Thoracic aorta (tissue), 2 donors: ENCODE data around the gene TBL1XR1. TPM values are rescaled to one million over a fixed set of nuclear protein-coding genes. Genes with fewer than 3 reads are reported as not detected.
"Not testable (repeated sequence)": the region's sequence is repeated elsewhere in the genome, so short reads cannot be mapped to it uniquely, and the experiment has no call there.

ENCODE experiments used
- ATAC-seq: fragments of 150-250 bp; one replicate; pipeline ENCODE4 v1.8.0; 2017; ENCODE audit warnings: low read depth; ENCODE audit not compliant: insufficient number of reproducible peaks, low FRiP score
- DNase-seq: peaks from one replicate; pipeline ENCODE4 v3.0.0-alpha.2; 2020; ENCODE audit warnings: low spot score
- H3K27ac ChIP-seq, 2 donors: fragments of 200-600 bp; sonication (generic); 1 replicate in 1 of 2; 2 replicates in 1 of 2; pipeline ENCODE4 v1.5.1; 2016; ENCODE audit warnings: mild to moderate bottlenecking in 2 of 2, moderate library complexity in 2 of 2
- H3K27me3 ChIP-seq: fragments of 200-600 bp; sonication (generic); replicated peaks from 2 replicates; pipeline ENCODE4 v1.6.0; 2016; ENCODE audit warnings: mild to moderate bottlenecking; ENCODE audit not compliant: insufficient read depth
- H3K36me3 ChIP-seq: fragments of 200-600 bp; sonication (generic); one replicate; pipeline ENCODE4 v1.5.1; 2016
- H3K4me1 ChIP-seq, 2 donors: fragments of 200-600 bp; sonication (generic); 1 replicate in 1 of 2; 2 replicates in 1 of 2; pipeline versions ENCODE4 v1.5.1 to v1.6.0; 2016; ENCODE audit warnings: low read depth in 2 of 2, mild to moderate bottlenecking in 1 of 2; ENCODE audit not compliant: control insufficient read depth in 1 of 2
- H3K4me3 ChIP-seq: fragments of 200-600 bp; sonication (generic); 2 replicates; pipeline ENCODE4 v1.5.1; 2016; ENCODE audit warnings: mild to moderate bottlenecking
- H3K9me3 ChIP-seq: fragments of 200-600 bp; sonication (generic); 2 replicates; pipeline ENCODE4 v1.5.1; 2016
- total RNA-seq, 2 donors: library from RNA; depleted of rRNA; stranded (reverse); fragments of >200 nt; gene quantifications; one replicate each; pipeline versions ENCODE4 v1.1.0 to v1.2.3, GENCODE V29; 2016
- TF ChIP-seq, protein P1 (sequence below): fragments of 200-600 bp; sonication (generic); IDR thresholded peaks from one replicate; pipeline ENCODE4 v1.5.1; 2019; ENCODE audit warnings: antibody characterized with exemption

The TBL1XR1 gene
- total RNA-seq, 2 donors from 2014 or later = 67.0 to 109 TPM

DNA sequence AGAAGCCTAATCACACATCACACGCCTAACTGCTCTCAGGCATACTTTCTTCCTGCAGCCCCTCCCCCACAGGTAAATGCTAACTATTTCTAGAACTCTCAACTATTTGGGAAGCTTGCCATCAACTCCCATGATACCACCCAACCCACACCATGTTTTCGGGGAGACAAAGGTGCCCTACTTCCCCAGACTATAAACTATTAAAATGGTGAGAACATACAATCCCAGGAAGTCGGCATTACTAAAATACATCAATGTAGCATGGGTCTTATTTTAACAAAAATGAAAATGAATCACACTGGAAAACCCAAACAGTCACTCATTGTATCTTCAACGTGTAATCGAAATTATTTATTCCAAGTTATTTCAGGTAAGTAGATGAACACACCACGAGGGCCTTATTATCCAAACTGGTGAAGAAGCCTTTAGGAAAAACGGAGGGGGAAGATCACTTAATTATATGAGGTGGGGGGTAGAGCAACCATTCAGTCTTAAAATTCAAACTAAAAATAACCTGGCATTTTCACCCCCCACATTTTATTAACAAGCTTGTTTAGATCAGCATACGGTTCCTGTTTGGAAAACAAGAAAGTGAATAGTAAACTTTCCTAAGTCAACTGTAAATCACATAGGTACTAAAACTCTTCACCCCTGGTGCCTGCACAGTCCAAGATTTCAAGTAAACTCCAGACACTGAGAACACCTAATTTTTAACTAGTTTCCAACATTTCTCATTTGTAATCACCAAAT is 1.9 kb downstream of the TBL1XR1 start:
- DNase-seq (no peak), ATAC-seq (no peak)
- peak overlapping the region; percentile 98 for H3K4me3 ChIP-seq
- no peaks in the 10 kb centered on the region for H3K9me3 ChIP-seq
- no peaks in the 10 kb centered on the region for H3K27me3 ChIP-seq
- H3K36me3 ChIP-seq = no peaks in the 10 kb centered on the region
- TF ChIP-seq, protein P1, sequence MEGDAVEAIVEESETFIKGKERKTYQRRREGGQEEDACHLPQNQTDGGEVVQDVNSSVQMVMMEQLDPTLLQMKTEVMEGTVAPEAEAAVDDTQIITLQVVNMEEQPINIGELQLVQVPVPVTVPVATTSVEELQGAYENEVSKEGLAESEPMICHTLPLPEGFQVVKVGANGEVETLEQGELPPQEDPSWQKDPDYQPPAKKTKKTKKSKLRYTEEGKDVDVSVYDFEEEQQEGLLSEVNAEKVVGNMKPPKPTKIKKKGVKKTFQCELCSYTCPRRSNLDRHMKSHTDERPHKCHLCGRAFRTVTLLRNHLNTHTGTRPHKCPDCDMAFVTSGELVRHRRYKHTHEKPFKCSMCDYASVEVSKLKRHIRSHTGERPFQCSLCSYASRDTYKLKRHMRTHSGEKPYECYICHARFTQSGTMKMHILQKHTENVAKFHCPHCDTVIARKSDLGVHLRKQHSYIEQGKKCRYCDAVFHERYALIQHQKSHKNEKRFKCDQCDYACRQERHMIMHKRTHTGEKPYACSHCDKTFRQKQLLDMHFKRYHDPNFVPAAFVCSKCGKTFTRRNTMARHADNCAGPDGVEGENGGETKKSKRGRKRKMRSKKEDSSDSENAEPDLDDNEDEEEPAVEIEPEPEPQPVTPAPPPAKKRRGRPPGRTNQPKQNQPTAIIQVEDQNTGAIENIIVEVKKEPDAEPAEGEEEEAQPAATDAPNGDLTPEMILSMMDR = no peak
- peaks cover 17 to 42% of the 10 kb centered on the region in 2 donors for H3K4me1 ChIP-seq
- H3K27ac ChIP-seq = peak overlapping the region; percentile 97

DNA sequence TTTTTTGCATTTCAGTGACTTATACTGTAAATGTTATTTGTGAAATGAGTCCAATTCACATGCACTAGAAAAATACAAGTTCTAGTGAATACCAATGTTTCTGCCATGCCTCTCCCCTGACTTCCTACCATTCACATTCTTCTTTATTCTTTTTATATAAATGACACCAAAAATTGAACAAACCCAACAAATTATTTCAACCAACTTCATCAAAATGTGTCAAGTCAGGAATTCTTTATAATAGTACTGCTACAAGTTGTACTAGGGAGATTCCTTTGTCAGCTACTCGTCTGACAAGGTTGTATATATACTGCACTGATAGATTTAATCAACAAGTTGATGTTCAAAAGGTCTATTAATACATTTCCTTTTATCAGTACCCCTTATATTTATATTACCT is 3.0 kb downstream of the TBL1XR1 start:
- Histone ChIP-seq H3K36me3 (no peaks in the 10 kb centered on the region), H3K4me3 (peak overlapping the region; percentile 98), H3K27ac (peak overlapping the region in 1 of 2 donors; percentile 97), H3K27me3 (no peaks in the 10 kb centered on the region), H3K9me3 (no peaks in the 10 kb centered on the region), H3K4me1 (peaks cover 17 to 45% of the 10 kb centered on the region in 2 donors)
- no peak for ATAC-seq
- TF ChIP-seq, protein P1 = no peak
- DNase-seq = no peak

DNA sequence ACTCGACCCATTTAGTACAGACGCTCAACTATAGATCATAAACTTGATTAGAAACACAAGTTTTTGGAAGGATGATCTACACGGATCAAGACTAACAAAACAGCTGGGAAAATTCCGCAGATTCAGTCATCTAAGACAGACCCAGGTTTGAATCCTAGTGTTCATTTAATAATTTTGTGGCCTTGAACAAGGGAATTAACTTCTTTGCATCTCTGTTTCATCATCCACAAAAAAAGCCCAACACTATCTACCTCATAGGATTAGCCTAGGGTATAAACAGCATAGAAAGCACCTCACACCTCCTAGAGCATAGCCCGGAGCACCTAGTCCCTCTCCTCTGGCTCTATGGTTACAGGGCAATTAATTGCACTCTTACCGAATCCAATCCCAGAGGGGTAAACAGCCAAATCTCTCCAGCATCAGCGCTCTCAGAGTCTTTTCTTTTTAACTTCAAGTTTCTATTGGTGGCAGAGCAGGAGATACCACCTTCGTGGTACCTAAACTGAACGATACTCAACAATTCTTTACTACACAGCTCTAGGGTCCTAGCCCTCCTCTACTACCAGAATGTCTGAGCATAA is 3.5 kb downstream of the TBL1XR1 start:
- Histone ChIP-seq H3K36me3 (no peaks in the 10 kb centered on the region), H3K4me3 (peak overlapping the region; percentile 98), H3K27ac (peak overlapping the region; percentile 10 to 97), H3K27me3 (no peaks in the 10 kb centered on the region), H3K9me3 (no peaks in the 10 kb centered on the region), H3K4me1 (peaks cover 17 to 43% of the 10 kb centered on the region in 2 donors)
- DNase-seq (no peak), ATAC-seq (no peak)
- TF ChIP-seq, protein P1 = no peak

DNA sequence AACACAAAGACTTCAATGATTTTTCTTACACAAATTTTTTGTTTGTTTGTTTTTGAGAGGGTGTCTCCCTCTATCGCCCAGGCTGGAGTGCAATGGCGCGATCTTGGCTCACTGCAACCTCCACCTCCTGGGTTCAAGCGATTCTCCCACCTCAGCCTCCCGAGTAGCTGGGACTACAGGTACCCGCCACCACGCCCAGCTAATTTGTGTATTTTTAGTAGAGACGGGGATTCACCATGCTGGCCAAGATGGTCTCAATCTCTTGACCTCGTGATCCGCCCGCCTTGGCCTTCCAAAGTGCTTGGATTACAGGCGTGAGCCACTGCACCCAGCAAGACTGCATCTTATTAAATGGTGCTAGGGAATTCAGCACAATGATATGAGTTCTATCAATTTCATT is 4.0 kb downstream of the TBL1XR1 start:
- H3K36me3 ChIP-seq, H3K4me3 ChIP-seq, H3K27ac ChIP-seq, H3K27me3 ChIP-seq, H3K9me3 ChIP-seq, ATAC-seq, DNase-seq: not testable (repeated sequence)
- peaks cover 16 to 43% of the 10 kb centered on the region in 2 donors for H3K4me1 ChIP-seq

DNA sequence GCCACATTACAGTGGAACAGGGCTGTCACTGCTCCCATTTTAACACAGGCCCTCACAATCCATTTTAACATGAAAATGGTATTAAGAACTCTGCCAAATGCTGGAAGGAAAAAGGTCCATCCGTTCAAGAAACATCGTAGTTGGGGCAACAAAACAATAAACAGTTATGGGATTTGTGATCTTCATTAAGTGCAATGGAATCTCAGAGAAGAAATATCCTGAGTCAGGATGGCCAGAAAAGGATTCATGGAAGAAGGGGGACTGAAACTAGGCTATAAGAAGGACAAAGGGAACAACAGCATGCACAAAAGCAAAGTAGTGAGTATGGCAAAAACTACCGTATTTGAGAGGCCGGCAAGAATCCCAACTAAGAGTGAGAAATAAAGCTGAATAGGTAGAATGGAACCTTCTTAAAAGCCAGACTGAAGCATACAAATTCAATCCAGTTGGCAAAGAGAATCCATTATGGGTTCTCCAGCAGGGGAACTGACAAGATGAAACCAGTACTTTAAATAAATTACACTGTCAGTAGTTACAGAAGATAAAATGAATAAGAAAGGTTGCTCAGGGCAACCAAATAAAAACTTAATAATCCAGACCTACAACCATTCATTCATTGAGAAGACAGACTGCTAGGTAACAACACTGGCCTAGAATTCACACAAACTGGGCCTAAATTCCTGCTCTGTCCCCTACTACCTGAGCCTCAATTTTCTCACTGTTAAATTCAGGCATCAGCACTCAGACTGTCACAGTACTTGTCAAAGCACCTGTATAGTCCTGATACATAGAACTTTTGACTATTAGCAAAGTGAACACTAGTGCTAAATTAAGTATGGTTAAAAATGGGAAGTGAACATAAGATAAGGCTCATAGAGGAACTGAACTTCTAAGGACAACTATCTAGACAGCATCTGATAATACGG is 6.3 kb downstream of the TBL1XR1 start:
- no peak for DNase-seq
- peak overlapping the region in 1 of 2 donors; percentile 36 for H3K27ac ChIP-seq
- no peaks in the 10 kb centered on the region for H3K9me3 ChIP-seq
- ATAC-seq = no peak
- no peaks in the 10 kb centered on the region for H3K36me3 ChIP-seq
- H3K4me1 ChIP-seq = peaks cover 19 to 58% of the 10 kb centered on the region in 2 donors
- no peak overlapping the region for H3K4me3 ChIP-seq
- H3K27me3 ChIP-seq = no peaks in the 10 kb centered on the region
- TF ChIP-seq, protein P1 = no peak

DNA sequence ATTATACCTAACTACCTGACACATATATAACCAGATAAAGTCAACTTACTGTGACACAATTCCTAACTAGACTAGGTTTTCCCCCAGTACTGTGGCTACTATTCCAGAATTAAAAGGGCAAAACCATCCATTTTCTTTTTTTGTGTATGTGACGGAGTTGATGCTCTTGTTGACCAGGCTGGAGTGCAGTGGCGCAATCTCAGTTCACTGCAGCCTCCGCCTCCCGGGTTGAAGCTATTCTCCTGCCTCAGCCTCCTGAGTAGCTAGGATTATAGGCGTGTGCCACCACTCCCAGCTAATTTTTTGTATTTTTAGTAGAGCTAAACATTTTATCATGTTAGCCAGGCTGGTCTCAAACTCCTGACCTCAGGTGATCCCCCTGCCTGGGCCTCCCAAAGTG is 7.1 kb downstream of the TBL1XR1 start:
- not testable (repeated sequence) for H3K27me3 ChIP-seq, DNase-seq, H3K36me3 ChIP-seq, H3K9me3 ChIP-seq, ATAC-seq, H3K4me3 ChIP-seq
- H3K4me1 ChIP-seq = peaks cover 26 to 66% of the 10 kb centered on the region in 2 donors
- H3K27ac ChIP-seq = peak overlapping the region in 1 of 2 donors; percentile 36

DNA sequence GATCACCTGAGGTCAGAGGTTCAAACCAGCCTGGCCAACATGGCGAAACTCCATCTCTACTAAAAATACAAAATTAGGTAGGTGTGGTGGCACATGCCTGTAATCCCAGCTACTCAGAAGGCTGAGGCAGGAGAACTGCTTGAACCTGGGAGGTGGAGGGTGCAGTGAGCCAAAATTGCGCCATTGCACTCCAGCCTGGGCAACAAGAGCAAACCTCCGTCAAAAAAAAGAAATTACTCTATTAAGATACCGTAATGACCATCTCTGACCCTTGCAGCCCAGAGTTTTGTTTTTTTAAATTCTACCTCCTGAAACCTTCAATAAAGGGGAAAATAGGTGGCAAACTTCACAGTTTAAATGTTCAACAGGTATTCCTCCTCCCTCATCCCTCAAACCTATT is 9.0 kb downstream of the TBL1XR1 start:
- not testable (repeated sequence) for H3K36me3 ChIP-seq, H3K27me3 ChIP-seq, H3K4me3 ChIP-seq, H3K27ac ChIP-seq, ATAC-seq, H3K9me3 ChIP-seq, DNase-seq
- peaks cover 24 to 75% of the 10 kb centered on the region in 2 donors for H3K4me1 ChIP-seq
